GM18909 (cell line): ENCODE data around the gene PAK1.

Experiments
- ATAC-seq: cut with Tn5 transposase; IDR thresholded peaks from one replicate; pipeline ENCODE4 v1.9.1; 2021; ENCODE audit warnings: mild to moderate bottlenecking; ENCODE audit not compliant: unreplicated experiment, poor library complexity

PAK1 gene

GRCh38 chr11:77278595-77279506, 195.0 kb downstream of the PAK1 start:
- ATAC-seq: no peak

GRCh38 chr11:77276271-77276670, 197.6 kb downstream of the PAK1 start:
- no peak for ATAC-seq
